Epithelial cell of proximal tubule (primary cell): ENCODE data around the gene RABIF. TPM values are rescaled to one million over a fixed set of nuclear protein-coding genes. Genes with fewer than 3 reads are reported as not detected.

Experiments
- DNase-seq: peaks from one replicate; pipeline ENCODE4 v3.0.0-alpha.2; 2011; ENCODE audit warnings: low read depth
- H3K4me3 ChIP-seq: 2 replicates; pipeline ENCODE4 v1.5.1; 2011; ENCODE audit warnings: low read depth, mild to moderate bottlenecking, low read length
- CTCF ChIP-seq: conservative IDR thresholded peaks from 2 replicates; pipeline ENCODE4 v1.5.1; 2012; ENCODE audit warnings: low read depth, mild to moderate bottlenecking, low read length
- total RNA-seq: library from RNA; depleted of rRNA; stranded (reverse); fragments of >200 nt; gene quantifications from 2 replicates; pipeline ENCODE4 v1.2.3, GENCODE V29; 2015

RABIF gene
- total RNA-seq, 1 donor from 2014 or later: 9.2 TPM

- TF ChIP-seq CTCF: no peak
Measured at GRCh38 chr1:202858789-202859414, 30.0 kb downstream of the RABIF start.

GRCh38 chr1:202858331-202858730, 30.6 kb downstream of the RABIF start:
- DNase-seq: no peak

More at GRCh38 chr1:202858789-202859414, 30.0 kb downstream of the RABIF start:
- no peak for DNase-seq
- H3K4me3 ChIP-seq: no peak overlapping the region

GRCh38 chr1:202857136-202857610, 31.8 kb downstream of the RABIF start:
- DNase-seq: no peak
- no peak for TF ChIP-seq CTCF
- H3K4me3 ChIP-seq: no peak overlapping the region

More at GRCh38 chr1:202858331-202858730, 30.6 kb downstream of the RABIF start:
- H3K4me3 ChIP-seq: no peak overlapping the region
- TF ChIP-seq CTCF: no peak

- H3K4me3 ChIP-seq: no peak overlapping the region
- no peak for TF ChIP-seq CTCF
- DNase-seq: no peak
Measured at GRCh38 chr1:202856014-202856413, 32.9 kb downstream of the RABIF start.

GRCh38 chr1:202854787-202855186, 34.2 kb downstream of the RABIF start:
- no peak for TF ChIP-seq CTCF
- DNase-seq: no peak
- no peak overlapping the region for H3K4me3 ChIP-seq

GRCh38 chr1:202852163-202852904, 36.6 kb downstream of the RABIF start:
- peak; percentile 69 for TF ChIP-seq CTCF
- no peak for DNase-seq
- H3K4me3 ChIP-seq: no peak overlapping the region
